Endothelial cell of umbilical vein (primary cell): ENCODE measurements around the gene ABCA9. TPM values are rescaled to one million over a fixed set of nuclear protein-coding genes. Genes with fewer than 3 reads are reported as not detected.

Source experiments
- BruUV-seq: library from RNA; stranded (reverse); fragments of 400-500 nt; replicated peaks from 2 replicates; lab custom pipeline; 2021; lab: Mats Ljungman, UMichigan
- CTCF ChIA-PET: fragments of 300-600, 350-600 bp; sonication (Branson Sonifier 250); formaldehyde crosslinking; loops from one replicate; lab custom pipeline; 2021; ENCODE audit warnings: antibody characterized with exemption, inconsistent platforms; lab: Charles Lee
- POLR2A ChIA-PET: fragments of 300-600, 350-600 bp; sonication (Branson Sonifier 250); formaldehyde crosslinking; loops from one replicate; lab custom pipeline; 2021; ENCODE audit warnings: antibody characterized with exemption, inconsistent platforms; lab: Charles Lee
- DNase-seq: peaks from one replicate; pipeline ENCODE4 v3.0.0-alpha.2; 2011; ENCODE audit warnings: low read depth, low spot score
- FAIRE-seq: peaks from 2 replicates; lab custom pipeline; 2011; peaks lifted over from hg19 to GRCh38; lab: Jason Lieb, UNC
- H2AFZ ChIP-seq: 2 replicates; pipeline ENCODE4 v1.6.0; 2012; ENCODE audit warnings: low read depth, low read length, control low read depth, inconsistent platforms
- H3K27ac ChIP-seq: 2 replicates; pipeline ENCODE4 v1.5.1; 2011; ENCODE audit warnings: low read depth, mild to moderate bottlenecking, control low read depth, low read length, moderate library complexity; ENCODE audit not compliant: insufficient read depth
- H3K27me3 ChIP-seq, 2 experiments: 2 replicates each; pipeline versions ENCODE4 v1.6.0 to v1.6.1; 2011; ENCODE audit warnings: low read length in 2 of 2, mixed read lengths in 1 of 2; ENCODE audit not compliant: control insufficient read depth in 2 of 2, insufficient read depth in 2 of 2
- H3K36me3 ChIP-seq, 2 experiments: 2 replicates in 1 of 2; 3 replicates in 1 of 2; pipeline ENCODE4 v1.5.1; 2011; ENCODE audit warnings: low read length in 2 of 2, mild to moderate bottlenecking in 1 of 2, moderate library complexity in 1 of 2; ENCODE audit not compliant: control insufficient read depth in 2 of 2, insufficient read depth in 2 of 2; ENCODE audit errors: extremely low read depth in 1 of 2
- H3K4me1 ChIP-seq: 3 replicates; pipeline ENCODE4 v1.5.1; 2011; ENCODE audit warnings: mild to moderate bottlenecking, low read length; ENCODE audit not compliant: control insufficient read depth, insufficient read depth; ENCODE audit errors: extremely low read depth
- H3K4me2 ChIP-seq: 2 replicates; pipeline ENCODE4 v1.6.1; 2011; ENCODE audit warnings: low read length, control low read depth, mixed read lengths; ENCODE audit not compliant: insufficient read depth
- H3K4me3 ChIP-seq, 3 experiments: fragments of 200-600 bp in 1 of 3; sonication (generic), shearing (Covaris generic) in 1 of 3; replicated peaks in 1 of 3; 2 replicates each; pipeline ENCODE4 v1.5.1; 2011 to 2016; ENCODE audit warnings: control low read depth in 3 of 3, low read length in 3 of 3, mild to moderate bottlenecking in 2 of 3, inconsistent platforms in 1 of 3, low read depth in 1 of 3, moderate library complexity in 1 of 3; ENCODE audit not compliant: insufficient read depth in 1 of 3
- H3K79me2 ChIP-seq: 2 replicates; pipeline ENCODE4 v1.6.0; 2012; ENCODE audit warnings: low read length, inconsistent platforms; ENCODE audit not compliant: control insufficient read depth, insufficient read depth
- H3K9ac ChIP-seq: replicated peaks from 2 replicates; pipeline ENCODE3; 2011; ENCODE audit warnings: low read length, control low read depth; ENCODE audit not compliant: insufficient read depth; ENCODE audit errors: extremely low read depth
- H3K9me1 ChIP-seq: replicated peaks from 3 replicates; pipeline ENCODE4 v1.6.0; 2011; ENCODE audit warnings: mild to moderate bottlenecking, low read length; ENCODE audit not compliant: control insufficient read depth, insufficient read depth; ENCODE audit errors: extremely low read depth
- H3K9me3 ChIP-seq: replicated peaks from 2 replicates; pipeline ENCODE4 v1.5.1; 2012; ENCODE audit warnings: low read length, inconsistent platforms; ENCODE audit not compliant: control insufficient read depth, insufficient read depth
- H4K20me1 ChIP-seq: replicated peaks from 2 replicates; pipeline ENCODE3; 2011; ENCODE audit warnings: mild to moderate bottlenecking, low read length; ENCODE audit not compliant: control insufficient read depth, insufficient read depth; ENCODE audit errors: extremely low read depth
- EZH2 ChIP-seq: IDR thresholded peaks from 2 replicates; pipeline ENCODE4 v1.6.1; 2012; ENCODE audit warnings: borderline replicate concordance, low read depth, mild to moderate bottlenecking, moderate library complexity, low read length, inconsistent platforms; ENCODE audit not compliant: severe bottlenecking
- FOS ChIP-seq: IDR thresholded peaks from 2 replicates; pipeline ENCODE4 v1.6.1; 2011; ENCODE audit warnings: mild to moderate bottlenecking, low read length, moderate library complexity, borderline replicate concordance; ENCODE audit not compliant: insufficient read depth
- GATA2 ChIP-seq: IDR thresholded peaks from 2 replicates; pipeline ENCODE4 v1.7.0; 2011; ENCODE audit warnings: low read depth, mild to moderate bottlenecking, moderate library complexity, mixed read lengths, low read length; ENCODE audit not compliant: insufficient read length, insufficient read depth
- JUN ChIP-seq: IDR thresholded peaks from 2 replicates; pipeline ENCODE4 v1.6.1; 2011; ENCODE audit warnings: borderline replicate concordance, low read depth; ENCODE audit not compliant: insufficient read length, insufficient read depth
- MAX ChIP-seq: IDR thresholded peaks from 2 replicates; pipeline ENCODE4 v1.6.1; 2011; ENCODE audit not compliant: insufficient read depth, insufficient read length
- MYC ChIP-seq: IDR thresholded peaks from one replicate; pipeline ENCODE4 v1.6.1; 2011; ENCODE audit warnings: mild to moderate bottlenecking, low read depth, low read length
- POLR2A ChIP-seq: IDR thresholded peaks from 2 replicates; pipeline ENCODE4 v1.6.1; 2012; ENCODE audit warnings: low read depth, mild to moderate bottlenecking, control low read depth, low read length
- POLR2AphosphoS5 ChIP-seq: IDR thresholded peaks from 2 replicates; pipeline ENCODE4 v1.6.1; 2012; ENCODE audit warnings: low read depth, mild to moderate bottlenecking, control low read depth, low read length, moderate library complexity; ENCODE audit not compliant: insufficient read depth
- dilution Hi-C: fragments of 300-500 bp; cut with MboI; formaldehyde crosslinking; loops from one replicate; pipeline ENCODE4 v1.15.0; 2019; ENCODE audit warnings: low sequenced_read_pairs; ENCODE audit not compliant: extremely low pct_ligation_motif_present
- intact Hi-C: fragments of 100-400 bp; cut with micrococcal nuclease; formaldehyde crosslinking; loops from one replicate; pipeline ENCODE4 v1.10.0; 2022
- polyA plus RNA-seq, 4 experiments: library from polyadenylated mRNA; depleted of rRNA in 3 of 4; stranded (reverse) in 3 of 4; unstranded in 1 of 4; fragments of >200 nt; gene quantifications; 2 replicates each; pipeline versions ENCODE4 v1.2.1 to v1.2.3, GENCODE V29; 2011 to 2012; ENCODE audit warnings: missing spikeins in 1 of 4
- total RNA-seq: library from RNA; stranded (reverse); gene quantifications from 2 replicates; pipeline ENCODE4 v1.2.3, GENCODE V29; 2021
- TF ChIP-seq, protein P1 (sequence below), 2 donors: IDR thresholded peaks; 1 replicate in 1 of 2; 2 replicates in 1 of 2; pipeline ENCODE4 v1.5.1; 2011; ENCODE audit warnings: low read length in 2 of 2, mild to moderate bottlenecking in 2 of 2, moderate library complexity in 2 of 2, control low read depth in 1 of 2, inconsistent platforms in 1 of 2, low read depth in 1 of 2; ENCODE audit not compliant: insufficient read depth in 1 of 2; ENCODE audit errors: extremely low read depth in 1 of 2

Gene ABCA9
- total and polyA plus RNA-seq, 2 donors (not counting 3 experiments of a cell fraction or from before 2014, with no cell fraction given), result 2.7 to 7.7 TPM

DNA sequence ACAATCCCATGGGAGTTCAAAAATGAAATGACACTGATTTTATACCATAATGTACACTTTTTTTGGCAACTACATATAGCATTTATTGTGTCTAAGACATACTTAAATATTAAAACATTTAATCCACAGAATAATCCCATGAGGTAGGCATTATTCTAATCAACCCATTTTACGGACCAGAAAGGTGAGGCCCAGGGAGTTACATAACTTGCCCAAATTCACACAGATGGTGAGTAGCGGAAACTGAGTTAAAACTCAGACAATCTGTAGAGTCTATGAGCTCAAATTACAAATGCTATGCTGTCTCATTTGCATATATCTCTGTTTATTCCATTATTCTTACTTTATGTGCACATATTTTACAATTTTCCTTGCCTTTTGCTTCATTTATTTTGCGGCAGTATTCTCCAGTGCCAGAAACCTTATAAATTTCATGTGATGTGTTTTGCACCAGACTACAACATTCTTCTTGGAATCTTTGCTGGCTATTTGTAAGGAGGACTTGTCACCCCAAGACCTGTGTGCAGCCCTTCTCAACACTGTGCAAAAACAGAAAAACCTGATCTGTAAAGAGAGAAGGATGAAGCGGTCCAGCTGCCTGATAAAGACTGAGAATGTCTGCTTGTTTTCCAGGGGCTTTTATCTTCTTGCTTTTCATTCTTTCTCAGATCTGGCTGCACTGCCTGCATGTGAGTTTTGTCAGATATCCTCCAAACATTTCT is 2.3 kb upstream of the ABCA9 start:
- ChIA-PET CTCF (no interaction called here), POLR2A (no interaction called here)
- H3K9ac ChIP-seq, result no peak overlapping the region
- no peak for TF ChIP-seq MAX
- no peak for TF ChIP-seq MYC
- TF ChIP-seq EZH2, result no peak
- TF ChIP-seq JUN, result no peak
- TF ChIP-seq FOS, result no peak
- TF ChIP-seq, protein P1, sequence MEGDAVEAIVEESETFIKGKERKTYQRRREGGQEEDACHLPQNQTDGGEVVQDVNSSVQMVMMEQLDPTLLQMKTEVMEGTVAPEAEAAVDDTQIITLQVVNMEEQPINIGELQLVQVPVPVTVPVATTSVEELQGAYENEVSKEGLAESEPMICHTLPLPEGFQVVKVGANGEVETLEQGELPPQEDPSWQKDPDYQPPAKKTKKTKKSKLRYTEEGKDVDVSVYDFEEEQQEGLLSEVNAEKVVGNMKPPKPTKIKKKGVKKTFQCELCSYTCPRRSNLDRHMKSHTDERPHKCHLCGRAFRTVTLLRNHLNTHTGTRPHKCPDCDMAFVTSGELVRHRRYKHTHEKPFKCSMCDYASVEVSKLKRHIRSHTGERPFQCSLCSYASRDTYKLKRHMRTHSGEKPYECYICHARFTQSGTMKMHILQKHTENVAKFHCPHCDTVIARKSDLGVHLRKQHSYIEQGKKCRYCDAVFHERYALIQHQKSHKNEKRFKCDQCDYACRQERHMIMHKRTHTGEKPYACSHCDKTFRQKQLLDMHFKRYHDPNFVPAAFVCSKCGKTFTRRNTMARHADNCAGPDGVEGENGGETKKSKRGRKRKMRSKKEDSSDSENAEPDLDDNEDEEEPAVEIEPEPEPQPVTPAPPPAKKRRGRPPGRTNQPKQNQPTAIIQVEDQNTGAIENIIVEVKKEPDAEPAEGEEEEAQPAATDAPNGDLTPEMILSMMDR (IDR thresholded peaks at IDR 0.05; ENCODE audit: extremely low read depth in 1 of 2, insufficient read depth in 1 of 2, low read depth in 1 of 2, low read length in 2 of 2), result no peak
- no peak for TF ChIP-seq POLR2AphosphoS5
- no peak for TF ChIP-seq POLR2A
- no peak for TF ChIP-seq GATA2
- H3K9me3 ChIP-seq, result no peaks in the 10 kb centered on the region
- no peaks in the 10 kb centered on the region for H3K79me2 ChIP-seq
- intact Hi-C loops (no loop called here), dilution Hi-C loops (no loop called here)
- H4K20me1 ChIP-seq, result no peaks in the 10 kb centered on the region
- no peak overlapping the region for H3K4me3 ChIP-seq
- no peak overlapping the region for H3K4me2 ChIP-seq
- H3K27ac ChIP-seq, result no peak overlapping the region
- no peaks in the 10 kb centered on the region for H3K9me1 ChIP-seq
- no TSS peak for BruUV-seq
- H3K4me1 ChIP-seq, result peaks cover 3% of the 10 kb centered on the region
- DNase-seq, result no peak
- H3K36me3 ChIP-seq, result no peaks in the 10 kb centered on the region
- H3K27me3 ChIP-seq, result no peaks in the 10 kb centered on the region
- no peak for FAIRE-seq
- H2AFZ ChIP-seq, result no peak overlapping the region
